ENCODE data around the gene ISG20.

- TF ChIP-seq CTCF (IDR thresholded peaks at IDR 0.05) = no peak
- no peak for TF ChIP-seq EZH2 (IDR thresholded peaks at IDR 0.05; ENCODE audit: borderline replicate concordance, insufficient read depth, low read depth, low read length, poor library complexity, severe bottlenecking)
Measured at GRCh38 chr15:88646951-88647350, 8.1 kb downstream of the ISG20 start.

All from B cell (primary cell).